A549 (cell line): ENCODE data around the gene REG3A. TPM values are rescaled to one million over a fixed set of nuclear protein-coding genes. Genes with fewer than 3 reads are reported as not detected.
A peak's percentile ranks its signal among the peaks of the same experiment; 100 is the strongest.

Source experiments
- ATAC-seq, 2 experiments: fragments of 200-7000 bp in 1 of 2; fragments of >200 bp in 1 of 2; cut with Nextera tagmentation in 1 of 2; cut with Tn5 transposase in 1 of 2; 3 replicates each; pipeline versions ENCODE4 v1.8.0 to v1.9.1; 2018 to 2020; ENCODE audit warnings: mild to moderate bottlenecking in 1 of 2, moderate library complexity in 1 of 2
- CTCF ChIA-PET: fragments of 300-600 bp; sonication (Branson Sonifier 250); formaldehyde crosslinking; extraction: SDS; loops from one replicate; lab custom pipeline; 2021; ENCODE audit warnings: antibody characterized with exemption, inconsistent platforms; lab: Yijun Ruan, JAX
- POLR2A ChIA-PET: fragments of 350-600 bp; formaldehyde crosslinking; extraction: SDS; loops from one replicate; lab custom pipeline; 2021; ENCODE audit warnings: antibody characterized with exemption, inconsistent platforms; lab: Yijun Ruan, JAX
- DNase-seq, 2 experiments: peaks; one replicate each; pipeline versions ENCODE4 v3.0.0 to v3.0.0-alpha.2; 2011 to 2016; ENCODE audit warnings: low read depth in 1 of 2, low spot score in 1 of 2
- FAIRE-seq: peaks from 2 replicates; lab custom pipeline; 2011; peaks lifted over from hg19 to GRCh38; lab: Jason Lieb, UNC
- H3K27ac ChIP-seq, 2 experiments: fragments of >200 bp; sonication (Bioruptor Twin); formaldehyde crosslinking; 3 replicates each; pipeline ENCODE4 v1.5.1; 2016 to 2017
- H3K4me1 ChIP-seq: fragments of >200 bp; sonication (Bioruptor Twin); formaldehyde crosslinking; 3 replicates; pipeline ENCODE4 v1.6.1; 2016
- H3K4me2 ChIP-seq: fragments of >200 bp; sonication (Bioruptor Twin); formaldehyde crosslinking; 3 replicates; pipeline ENCODE4 v1.6.1; 2016
- H3K4me3 ChIP-seq: fragments of >200 bp; sonication (Bioruptor Twin); formaldehyde crosslinking; 3 replicates; pipeline ENCODE4 v1.5.1; 2016
- H3K9me3 ChIP-seq: fragments of >200 bp; sonication (Bioruptor Twin); formaldehyde crosslinking; 3 replicates; pipeline ENCODE4 v1.6.1; 2016
- CHD2 ChIP-seq: fragments of 150-350 bp; IDR thresholded peaks from 2 replicates; pipeline ENCODE4 v1.6.1; 2014; ENCODE audit warnings: low read length; ENCODE audit not compliant: partially characterized antibody
- EP300 ChIP-seq, 2 experiments: fragments of >200 bp; sonication (Bioruptor Twin); formaldehyde crosslinking; IDR thresholded peaks; 2 replicates in 1 of 2; 3 replicates in 1 of 2; pipeline ENCODE4 v1.6.1; 2016 to 2017
- FOSB ChIP-seq: fragments of 250-450 bp; sonication (Bioruptor Pico); IDR thresholded peaks from 2 replicates; pipeline ENCODE4 v1.5.0; 2020; ENCODE audit warnings: mild to moderate bottlenecking, moderate library complexity
- HDAC2 ChIP-seq: fragments of 200-600 bp; sonication (generic); IDR thresholded peaks from 2 replicates; pipeline ENCODE4 v1.6.1; 2016
- HES2 ChIP-seq: fragments of >200 bp; sonication (Bioruptor Twin); formaldehyde crosslinking; IDR thresholded peaks from 2 replicates; pipeline ENCODE4 v1.6.1; 2016
- MAFK ChIP-seq: fragments of 450-650 bp; IDR thresholded peaks from 2 replicates; pipeline ENCODE4 v1.6.1; 2014; ENCODE audit not compliant: partially characterized antibody
- MYC ChIP-seq: IDR thresholded peaks from 2 replicates; pipeline ENCODE4 v1.6.1; 2012; ENCODE audit warnings: mild to moderate bottlenecking, inconsistent platforms, low read length, improper control_type of control experiment, borderline replicate concordance
- NPAS2 ChIP-seq: fragments of 250-450 bp; sonication (Bioruptor Pico); IDR thresholded peaks from 2 replicates; pipeline ENCODE4 v1.8.0; 2022; ENCODE audit warnings: mild to moderate bottlenecking, moderate library complexity, borderline replicate concordance
- NR3C1 ChIP-seq: fragments of >200 bp; sonication (Bioruptor Twin); formaldehyde crosslinking; IDR thresholded peaks from 3 replicates; pipeline ENCODE4 v1.6.1; 2017
- POLR2A ChIP-seq: IDR thresholded peaks from 2 replicates; pipeline ENCODE4 v1.6.1; 2012; ENCODE audit warnings: mild to moderate bottlenecking, low read length
- POLR2AphosphoS2 ChIP-seq: conservative IDR thresholded peaks from 2 replicates; pipeline ENCODE4 v1.6.1; 2012; ENCODE audit warnings: low read length, improper control_type of control experiment, inconsistent platforms
- RNF2 ChIP-seq: fragments of 200-600 bp; sonication (generic); IDR thresholded peaks from 2 replicates; pipeline ENCODE4 v1.6.1; 2016; ENCODE audit warnings: low read depth, mild to moderate bottlenecking, antibody characterized with exemption, moderate library complexity, borderline replicate concordance
- TP53 ChIP-seq: fragments of 250-450 bp; sonication (Bioruptor Pico); IDR thresholded peaks from 2 replicates; pipeline ENCODE4 v1.5.0; 2021; ENCODE audit warnings: mild to moderate bottlenecking, moderate library complexity
- ZSCAN20 ChIP-seq: fragments of 250-450 bp; sonication (Bioruptor Pico); IDR thresholded peaks from 2 replicates; pipeline ENCODE4 v1.8.0; 2022; ENCODE audit warnings: mild to moderate bottlenecking, moderate library complexity
- WGBS: methylation state at CpG from one replicate; pipeline ENCODE4 v1.1.6; 2017; ENCODE audit errors: missing lambda C conversion rate; 5-methylcytosine and 5-hydroxymethylcytosine counted together
- polyA plus RNA-seq, 4 experiments: library from polyadenylated mRNA; depleted of rRNA in 3 of 4; stranded (reverse); fragments of >200 nt; fragmentation: RNase III in 1 of 4; extraction: RNeasy Plus Mini Kit Qiagen cat#74134 plus additional on column Dnase treatment in 1 of 4; gene quantifications; 2 replicates in 3 of 4; 3 replicates in 1 of 4; pipeline ENCODE4 v1.2.3, GENCODE V29; 2011 to 2017
- TF ChIP-seq, protein P1 (sequence below): fragments of >200 bp; sonication (Bioruptor Twin); formaldehyde crosslinking; IDR thresholded peaks from 3 replicates; pipeline ENCODE4 v1.6.1; 2016
- TF ChIP-seq, protein P2 (sequence below): IDR thresholded peaks from 2 replicates; pipeline ENCODE4 v1.6.1; 2012

Gene REG3A
- polyA plus RNA-seq, 2 of the 4 experiments (the other 2 are of a cell fraction) = not detected

DNA sequence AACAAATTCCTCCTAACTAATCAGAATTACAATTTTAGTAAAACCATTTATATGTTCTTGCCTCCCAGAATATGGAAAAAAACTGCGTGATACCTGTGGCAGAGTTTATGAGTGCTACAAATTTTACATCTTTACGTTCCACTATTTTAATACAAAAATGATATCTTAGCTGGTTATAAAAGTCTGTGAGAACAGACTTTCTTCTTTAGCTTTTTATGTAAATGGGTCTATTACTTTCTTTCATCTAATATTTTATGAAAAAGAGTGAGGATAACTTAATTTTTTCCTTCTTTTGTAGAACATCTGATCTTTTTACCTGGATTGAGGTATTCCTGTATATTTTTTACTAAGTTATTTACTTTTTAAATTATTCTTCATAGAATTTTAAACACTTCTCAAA lies 22.1 kb upstream of the REG3A start:
- ChIA-PET POLR2A (no interaction called here), CTCF (no interaction called here)
- under 1% methylated on average over 2 of the region's 2 CpGs for WGBS
- Histone ChIP-seq H3K9me3 (peaks cover 17% of the 10 kb centered on the region; the same call in 1 of the 3 replicates), H3K27ac (no peak overlapping the region), H3K4me3 (no peak overlapping the region)
- no peak for FAIRE-seq
- no peak for ATAC-seq
- TF ChIP-seq MYC (no peak), NR3C1 (no peak), RNF2 (no peak), HES2 (no peak)
- TF ChIP-seq, all 56 proteins: peak for 0
- no peaks in the 10 kb centered on the region for H3K4me1 ChIP-seq
- no peak for DNase-seq
- no peak overlapping the region for H3K4me2 ChIP-seq

- DNase-seq (no peak), ATAC-seq (no peak), FAIRE-seq (no peak)
- TF ChIP-seq POLR2A = no peak
- H3K9me3 ChIP-seq = peaks cover 17% of the 10 kb centered on the region; the same call in 1 of the 3 replicates
- POLR2A ChIA-PET = no interaction called here
- CTCF ChIA-PET = no interaction called here
- WGBS = 2% methylated on average over 2 of the region's 2 CpGs
- no peak overlapping the region for H3K4me3 ChIP-seq
- H3K27ac ChIP-seq = no peak overlapping the region
- no peak overlapping the region for H3K4me2 ChIP-seq
- H3K4me1 ChIP-seq = no peaks in the 10 kb centered on the region
Observed at GRCh38 chr2:79180092-79180491, 20.5 kb upstream of the REG3A start.

DNA sequence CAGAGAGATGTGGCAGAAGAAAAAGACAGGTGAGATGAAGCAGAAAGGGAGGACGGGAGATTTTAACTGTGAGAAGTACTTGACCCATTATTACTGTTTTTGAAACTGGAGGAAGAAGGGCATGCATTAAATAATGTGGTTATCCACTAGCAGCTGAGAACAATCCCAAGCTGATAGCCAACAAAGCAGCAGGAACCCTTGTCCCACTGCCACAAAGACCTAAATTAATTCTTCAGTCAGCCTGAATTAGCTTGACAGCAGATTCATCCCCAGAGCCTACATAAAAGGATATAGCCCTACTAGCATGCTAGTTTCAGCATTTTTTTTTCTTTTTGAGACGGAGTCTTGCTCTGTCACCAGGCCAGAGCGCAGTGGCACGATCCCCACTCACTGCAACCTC lies 19.5 kb upstream of the REG3A start:
- ATAC-seq = no peak
- ChIA-PET CTCF (no interaction called here), POLR2A (no interaction called here)
- 1% methylated on average over 4 of the region's 4 CpGs for WGBS
- FAIRE-seq = no peak
- Histone ChIP-seq H3K4me1 (no peaks in the 10 kb centered on the region), H3K4me3 (no peak overlapping the region), H3K4me2 (no peak overlapping the region), H3K27ac (no peak overlapping the region), H3K9me3 (peaks cover 22% of the 10 kb centered on the region; the same call in 1 of the 3 replicates)
- TF ChIP-seq EP300 (IDR thresholded peaks at IDR 0.05) = no peak
- no peak for TF ChIP-seq NPAS2 (CRISPR knock-in tag)
- TF ChIP-seq TP53 = no peak
- no peak for TF ChIP-seq FOSB
- TF ChIP-seq CHD2 = no peak
- TF ChIP-seq HDAC2 = no peak
- no peak for TF ChIP-seq ZSCAN20 (CRISPR knock-in tag)
- TF ChIP-seq, protein P1, sequence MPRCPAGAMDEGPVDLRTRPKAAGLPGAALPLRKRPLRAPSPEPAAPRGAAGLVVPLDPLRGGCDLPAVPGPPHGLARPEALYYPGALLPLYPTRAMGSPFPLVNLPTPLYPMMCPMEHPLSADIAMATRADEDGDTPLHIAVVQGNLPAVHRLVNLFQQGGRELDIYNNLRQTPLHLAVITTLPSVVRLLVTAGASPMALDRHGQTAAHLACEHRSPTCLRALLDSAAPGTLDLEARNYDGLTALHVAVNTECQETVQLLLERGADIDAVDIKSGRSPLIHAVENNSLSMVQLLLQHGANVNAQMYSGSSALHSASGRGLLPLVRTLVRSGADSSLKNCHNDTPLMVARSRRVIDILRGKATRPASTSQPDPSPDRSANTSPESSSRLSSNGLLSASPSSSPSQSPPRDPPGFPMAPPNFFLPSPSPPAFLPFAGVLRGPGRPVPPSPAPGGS = no peak
- no peak for DNase-seq

DNA sequence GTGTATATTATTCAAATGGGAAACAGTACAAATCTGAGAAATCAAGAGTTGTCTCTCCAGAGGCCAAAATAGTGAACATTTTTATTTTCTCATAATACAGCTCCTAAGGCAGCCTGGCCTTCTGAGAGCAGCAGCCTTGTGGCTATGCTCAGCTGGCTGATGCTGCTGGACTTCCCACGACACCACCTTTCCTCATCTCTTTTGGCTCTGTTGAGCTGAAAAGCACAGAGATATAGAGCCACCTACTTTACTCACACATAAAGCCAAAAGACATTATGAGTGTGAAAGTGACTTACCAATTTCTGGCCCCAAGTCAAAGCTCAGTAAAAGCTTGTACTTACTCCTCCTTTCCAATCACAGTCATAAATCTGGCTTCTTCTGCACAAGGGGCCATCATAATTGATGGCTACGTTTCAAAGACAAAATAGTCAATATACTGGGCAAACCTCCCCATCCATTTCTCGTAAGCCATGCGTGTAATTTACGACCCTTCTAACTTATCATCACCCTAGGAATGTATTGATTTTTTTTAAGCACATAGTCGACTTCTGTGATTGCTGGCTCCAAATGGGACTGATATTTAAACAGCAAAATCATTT lies 18.6 kb upstream of the REG3A start:
- CTCF ChIA-PET = no interaction called here
- TF ChIP-seq, protein P2, sequence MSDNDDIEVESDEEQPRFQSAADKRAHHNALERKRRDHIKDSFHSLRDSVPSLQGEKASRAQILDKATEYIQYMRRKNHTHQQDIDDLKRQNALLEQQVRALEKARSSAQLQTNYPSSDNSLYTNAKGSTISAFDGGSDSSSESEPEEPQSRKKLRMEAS = no peak
- Histone ChIP-seq H3K4me3 (no peak overlapping the region), H3K4me2 (no peak overlapping the region), H3K4me1 (no peaks in the 10 kb centered on the region), H3K27ac (no peak overlapping the region), H3K9me3 (peaks cover 22% of the 10 kb centered on the region; the same call in 1 of the 3 replicates)
- ATAC-seq (no peak), FAIRE-seq (no peak), DNase-seq (no peak)
- POLR2A ChIA-PET = no interaction called here
- WGBS = 1% methylated on average over 6 of the region's 6 CpGs

GRCh38 chr2:79171348-79171958 lies 11.9 kb upstream of the REG3A start:
- no peak overlapping the region for H3K4me3 ChIP-seq
- ChIA-PET CTCF (no interaction called here), POLR2A (no interaction called here)
- H3K27ac ChIP-seq = no peak overlapping the region
- TF ChIP-seq MAFK (peak; percentile 76), POLR2AphosphoS2 (no peak)
- no peak for FAIRE-seq
- 0 out of 3 replicates have a peak, but pooled peaks cover 5% of the 10 kb centered on the region for H3K9me3 ChIP-seq
- 41% methylated on average over 2 of the region's 2 CpGs for WGBS
- ATAC-seq = no peak
- no peak overlapping the region for H3K4me2 ChIP-seq
- DNase-seq = no peak
- no peaks in the 10 kb centered on the region for H3K4me1 ChIP-seq
